HG02623 (cell line): ENCODE data around the gene PAQR8.
"Not testable (repeated sequence)": the region's sequence is repeated elsewhere in the genome, so short reads cannot be mapped to it uniquely, and the experiment has no call there.

Source experiments
- ATAC-seq: cut with Tn5 transposase; IDR thresholded peaks from one replicate; pipeline ENCODE4 v1.9.1; 2021; ENCODE audit warnings: moderate library complexity; ENCODE audit not compliant: unreplicated experiment

The PAQR8 gene

DNA sequence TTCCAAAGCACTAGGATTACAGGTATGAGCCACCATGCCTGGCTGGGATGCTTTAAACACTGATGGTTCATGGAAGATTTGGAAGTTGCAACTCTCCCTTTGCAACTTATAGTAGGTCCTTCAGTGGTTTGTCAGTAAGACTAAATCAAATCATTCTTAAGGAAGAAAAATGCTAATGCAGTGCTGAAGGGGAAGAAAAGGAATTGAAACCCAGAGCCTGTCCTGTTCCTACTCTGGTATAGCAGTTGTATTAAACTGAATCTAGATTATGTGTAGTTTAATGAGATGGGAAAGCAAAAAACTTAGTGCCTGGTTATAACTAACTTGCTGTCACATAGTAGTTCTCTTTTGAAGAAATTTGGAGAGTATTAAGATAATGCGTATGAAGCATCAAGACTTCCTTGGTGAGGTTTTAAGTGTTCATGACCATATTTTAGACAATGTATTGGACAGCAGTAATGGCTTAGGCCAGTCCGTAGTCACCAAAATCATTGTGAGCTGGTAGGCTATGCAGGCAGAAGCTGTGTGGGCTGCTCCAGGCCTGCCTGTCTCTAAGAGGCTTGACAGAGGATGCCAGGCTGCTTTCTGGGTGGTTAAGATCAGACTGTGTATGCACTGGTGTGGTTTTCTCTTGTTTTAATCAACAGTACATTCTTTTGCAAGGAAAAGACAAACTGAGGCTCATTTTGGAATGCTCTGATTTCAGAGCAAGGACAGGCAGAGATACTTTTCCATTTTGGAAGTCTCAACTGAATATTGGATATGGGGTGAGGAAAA lies 14.0 kb downstream of the PAQR8 start:
- ATAC-seq: no peak

GRCh38 chr6:52376763-52377162 lies 14.8 kb downstream of the PAQR8 start:
- no peak for ATAC-seq

DNA sequence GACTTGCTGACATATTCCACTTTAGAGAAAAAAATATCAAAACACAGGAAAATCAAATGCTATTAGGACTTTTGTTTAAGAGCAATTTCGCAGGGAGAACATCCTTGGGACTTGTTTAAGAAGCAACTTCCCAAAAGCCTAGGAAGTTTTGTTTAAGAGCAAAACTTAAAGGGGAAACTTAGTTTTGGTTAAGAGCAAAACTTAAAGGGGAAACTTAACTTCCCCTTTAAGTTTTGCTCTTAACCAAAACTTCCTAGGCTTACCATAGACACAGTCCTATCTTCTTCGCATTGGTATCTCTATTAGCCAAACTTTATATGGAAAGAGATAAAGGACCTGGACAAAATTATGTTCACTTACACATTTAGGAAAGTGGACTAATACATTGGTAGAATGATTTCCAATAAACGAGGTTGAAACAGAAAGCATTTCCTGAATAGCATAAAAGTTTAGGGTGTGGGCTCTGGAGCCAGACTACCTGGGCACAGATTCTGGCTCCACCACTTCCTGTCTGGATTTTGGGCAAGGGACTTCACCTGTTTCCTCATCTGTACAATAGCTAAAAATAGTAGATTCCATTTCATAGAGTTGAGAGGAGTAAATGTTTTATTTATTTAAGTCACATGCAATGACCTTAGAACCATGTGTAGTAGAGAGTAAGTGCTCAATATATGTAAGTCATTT lies 15.7 kb downstream of the PAQR8 start:
- ATAC-seq: no peak

DNA sequence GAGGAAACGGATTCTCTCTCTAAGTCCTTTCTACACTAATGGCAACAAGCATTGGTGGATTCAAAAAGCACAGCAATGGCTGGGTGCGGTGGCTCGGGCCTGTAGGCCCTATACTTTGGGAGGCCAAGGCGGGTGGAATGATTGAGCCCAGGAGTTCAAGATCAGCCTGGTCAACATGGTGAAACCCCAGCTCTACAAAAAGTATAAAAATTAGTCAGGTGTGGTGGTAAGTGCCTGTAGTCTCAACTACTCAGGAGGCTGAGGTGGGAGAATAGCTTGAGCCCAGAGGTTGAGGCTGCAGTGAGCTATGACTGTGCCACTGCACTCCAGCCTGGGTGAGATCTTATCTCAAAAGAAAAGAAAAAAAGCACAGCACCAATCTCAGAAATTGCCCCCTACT lies 19.3 kb downstream of the PAQR8 start:
- ATAC-seq: no peak

DNA sequence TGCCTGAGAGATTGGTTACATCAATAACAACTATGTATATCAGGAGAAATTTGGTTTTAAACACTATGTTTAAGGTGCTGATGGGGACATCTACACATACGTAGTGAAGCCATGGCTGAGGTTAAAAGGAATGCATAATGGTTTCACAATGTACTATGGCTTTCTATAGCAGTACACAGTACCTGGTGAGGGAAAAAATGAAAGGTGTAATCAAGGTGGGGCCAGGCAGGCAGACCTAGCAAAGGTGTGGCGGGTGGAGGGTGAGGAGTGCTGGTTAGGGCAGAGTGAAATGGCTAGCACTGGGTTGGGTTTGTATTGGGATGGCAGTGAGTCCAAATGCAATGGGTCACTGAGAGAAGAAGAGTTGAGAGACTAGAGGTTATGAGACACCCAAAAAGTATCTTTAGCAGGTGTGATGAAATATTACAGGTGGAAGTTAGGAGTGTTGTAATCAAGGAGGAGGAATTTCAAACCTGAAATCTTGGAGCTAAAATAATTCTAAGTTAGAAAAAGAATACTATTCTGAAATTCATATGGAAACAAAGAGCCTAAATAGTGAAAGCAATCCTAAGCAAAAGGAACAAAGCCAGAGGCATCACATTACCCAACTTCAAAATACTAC lies 22.3 kb downstream of the PAQR8 start:
- no peak for ATAC-seq

DNA sequence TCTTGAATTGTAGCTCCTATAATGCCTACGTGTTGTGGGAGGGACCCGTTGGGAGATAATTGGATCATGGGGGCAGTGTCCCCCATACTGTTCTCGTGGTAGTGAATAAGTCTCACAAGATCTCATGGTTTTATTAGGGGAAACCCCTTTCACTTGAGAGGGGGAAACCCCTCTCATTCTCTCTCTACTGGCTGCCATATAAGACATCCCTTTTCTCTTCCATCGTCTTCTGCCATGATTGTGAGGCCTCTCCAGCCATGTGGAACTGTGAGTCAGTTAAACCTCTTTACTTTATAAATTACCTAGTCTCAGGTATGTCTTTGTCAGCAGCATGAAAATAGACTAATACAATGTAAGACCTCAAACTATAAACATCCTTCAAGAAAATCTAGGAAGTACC lies 23.1 kb downstream of the PAQR8 start:
- ATAC-seq: no peak

DNA sequence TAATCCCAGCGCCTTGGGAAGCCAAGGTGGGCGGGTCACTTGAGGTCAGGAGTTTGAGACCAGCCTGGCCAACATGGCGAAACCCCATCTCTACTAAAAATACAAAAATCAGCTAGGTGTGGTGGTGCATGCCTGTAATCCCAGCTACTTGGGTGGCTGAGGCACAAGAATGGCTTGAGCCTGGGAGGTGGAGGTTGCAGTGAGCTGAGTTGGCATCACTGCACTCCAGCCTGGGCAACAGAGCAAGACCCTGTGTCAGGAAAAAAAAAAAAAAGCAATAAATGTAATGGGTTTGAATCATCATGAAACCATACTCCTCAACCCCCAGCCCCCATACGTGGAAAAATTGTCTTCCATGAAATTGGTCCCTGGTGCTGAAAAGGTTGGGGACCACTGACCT lies 26.2 kb downstream of the PAQR8 start:
- ATAC-seq: not testable (repeated sequence)

DNA sequence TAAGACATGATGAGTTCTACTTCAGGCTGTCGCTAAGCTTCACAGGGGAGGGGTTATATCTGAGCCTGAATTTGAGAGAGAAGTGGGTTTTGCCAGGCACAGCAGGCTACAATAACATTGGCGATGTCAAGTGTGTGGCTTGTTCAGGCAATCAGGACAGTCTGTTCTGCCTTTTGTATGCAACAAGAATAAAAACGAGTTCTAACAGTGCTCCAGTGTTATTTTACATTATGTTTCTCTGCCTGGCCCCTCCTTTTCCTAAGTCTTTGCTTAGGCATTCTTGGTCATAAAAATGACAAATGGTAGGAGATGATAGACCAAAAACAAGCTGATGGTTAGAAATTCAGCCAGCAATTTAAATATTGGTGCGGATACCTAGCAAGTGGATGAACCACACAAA lies 26.8 kb downstream of the PAQR8 start:
- no peak for ATAC-seq

DNA sequence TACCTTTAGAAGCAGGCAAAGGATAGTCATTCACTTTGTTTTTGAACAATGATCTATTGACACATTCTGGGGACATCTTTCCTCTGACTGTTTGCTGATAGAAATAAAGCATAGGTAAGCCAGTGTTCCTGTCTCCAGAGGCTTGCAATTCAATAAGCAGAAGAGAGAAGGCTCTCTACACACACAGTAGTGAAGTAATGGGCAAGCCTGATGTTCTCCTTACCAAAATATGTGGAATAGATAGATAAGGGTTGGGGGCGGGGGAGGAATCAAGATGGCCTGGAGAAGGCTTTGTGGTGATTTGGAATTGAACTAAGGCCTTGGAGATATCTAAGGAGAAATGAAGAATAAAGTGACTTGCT lies 27.3 kb downstream of the PAQR8 start:
- ATAC-seq: no peak

GRCh38 chr6:52389626-52390360 lies 27.8 kb downstream of the PAQR8 start:
- ATAC-seq: peak; percentile 54

DNA sequence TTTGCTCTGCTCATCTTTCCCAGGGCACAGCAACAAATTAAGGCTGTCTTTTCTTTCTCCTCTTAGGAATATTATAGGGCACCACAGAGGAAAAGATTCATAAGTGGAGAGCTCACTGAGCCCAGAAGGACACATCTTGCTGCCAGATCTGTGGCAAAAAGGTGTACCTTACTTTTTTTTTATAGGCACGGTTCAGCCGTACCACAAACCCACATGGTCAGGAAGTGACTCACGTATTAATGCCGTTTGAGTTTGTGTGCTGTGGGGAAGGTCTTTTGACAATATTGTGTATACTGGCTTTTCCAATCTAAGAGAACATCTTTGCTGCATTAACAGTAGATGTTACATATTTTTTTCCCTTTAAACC lies 28.4 kb downstream of the PAQR8 start:
- peak; percentile 33 for ATAC-seq

DNA sequence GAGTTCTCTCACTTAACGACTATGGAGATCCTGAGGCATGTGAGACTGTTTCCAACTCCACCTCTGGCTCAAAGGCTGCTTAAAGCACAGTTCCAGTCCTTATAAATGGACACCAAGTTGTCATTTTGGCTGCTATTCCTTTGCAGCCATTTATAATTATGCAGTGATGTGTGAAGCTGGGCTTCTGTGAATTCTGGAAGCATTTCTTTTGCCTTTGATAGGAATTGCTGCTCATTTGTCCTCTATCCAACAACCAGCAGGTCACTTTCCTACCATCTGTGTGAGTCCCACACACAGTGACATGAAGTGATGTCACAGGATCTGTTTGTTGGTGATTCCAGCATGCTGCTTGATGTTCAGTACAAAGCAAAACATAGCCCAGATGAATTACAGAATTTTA lies 29.6 kb downstream of the PAQR8 start:
- ATAC-seq: no peak

- no peak for ATAC-seq
These were observed 31.0 kb downstream of the PAQR8 start for GRCh38 chr6:52392944-52393343.

- peak; percentile 0 for ATAC-seq
These were observed 31.8 kb downstream of the PAQR8 start for GRCh38 chr6:52393780-52394179.

GRCh38 chr6:52394251-52394666 lies 32.3 kb downstream of the PAQR8 start:
- ATAC-seq: peak; percentile 44

GRCh38 chr6:52395969-52396368 lies 34.0 kb downstream of the PAQR8 start:
- no peak for ATAC-seq

DNA sequence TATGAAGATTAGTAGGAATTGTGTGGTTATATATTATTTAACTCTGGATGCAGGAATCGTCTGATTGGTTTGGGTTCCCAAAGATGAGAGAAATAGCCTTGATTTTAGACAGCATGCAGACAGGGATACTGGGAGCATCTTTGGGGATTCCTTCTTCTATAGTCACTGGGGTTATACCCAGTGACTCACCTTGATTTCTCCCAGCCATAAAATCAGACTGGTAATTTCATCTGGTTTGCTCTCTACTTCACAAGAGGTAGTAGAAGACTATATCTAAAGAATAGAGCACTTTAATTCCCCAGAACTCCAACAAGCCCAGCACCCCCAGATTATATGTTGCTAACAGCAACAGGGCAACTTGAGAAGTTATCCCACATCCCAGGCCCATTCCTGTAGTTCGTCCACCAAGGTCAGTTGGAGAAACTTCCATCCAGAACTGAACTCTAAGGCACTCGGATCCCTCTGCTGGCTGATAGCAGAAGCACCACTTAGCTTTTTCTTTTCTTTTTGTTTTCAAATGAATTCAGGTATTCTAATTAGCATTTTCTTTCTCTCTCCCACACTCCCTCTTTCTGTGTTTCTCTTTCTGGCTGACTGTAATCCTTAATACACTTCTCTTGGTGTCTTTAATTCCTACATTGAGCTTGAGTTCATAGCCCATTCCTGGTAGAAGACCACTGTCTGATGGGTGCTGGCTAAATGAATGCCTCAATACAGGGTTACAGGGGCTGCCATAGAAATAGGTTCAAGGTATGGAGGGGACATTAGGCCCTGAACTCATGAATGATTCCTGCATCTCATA lies 37.8 kb downstream of the PAQR8 start:
- ATAC-seq: peak; percentile 40

DNA sequence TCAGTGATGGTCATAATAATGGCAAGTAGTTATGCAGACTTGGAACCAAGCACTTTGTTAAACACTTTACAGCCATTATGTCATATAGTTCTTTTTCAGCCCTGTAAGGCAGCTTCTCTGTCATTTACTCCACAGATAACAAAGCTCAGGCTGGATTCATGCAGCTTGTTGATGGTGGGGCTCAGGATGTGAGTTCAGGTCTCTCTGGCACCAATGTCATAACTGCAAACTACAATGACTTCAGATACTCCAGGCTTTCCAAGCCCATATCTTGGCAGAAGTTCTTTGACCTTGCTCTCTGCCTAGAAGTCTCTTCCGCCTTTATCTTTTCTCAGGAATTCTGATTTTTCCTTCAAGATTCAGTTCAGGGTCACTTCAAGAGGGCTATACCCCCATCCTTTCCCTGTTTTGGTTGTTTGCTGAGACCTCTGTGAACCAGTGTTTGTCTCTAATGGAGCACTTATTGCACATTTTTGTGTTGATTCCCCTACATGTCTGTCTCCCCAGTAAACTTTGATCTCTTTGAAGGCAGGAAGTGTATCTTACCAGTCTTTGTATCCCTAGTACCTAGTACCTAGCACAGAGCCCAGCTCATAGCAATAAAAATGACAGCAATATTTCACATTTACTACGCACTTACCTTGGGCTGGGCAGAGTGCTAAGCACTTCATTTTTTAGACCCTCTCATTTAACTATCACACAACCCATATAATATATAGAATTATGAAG lies 38.5 kb downstream of the PAQR8 start:
- ATAC-seq: no peak

- ATAC-seq: no peak
These were observed 41.1 kb downstream of the PAQR8 start for GRCh38 chr6:52403086-52403485.

DNA sequence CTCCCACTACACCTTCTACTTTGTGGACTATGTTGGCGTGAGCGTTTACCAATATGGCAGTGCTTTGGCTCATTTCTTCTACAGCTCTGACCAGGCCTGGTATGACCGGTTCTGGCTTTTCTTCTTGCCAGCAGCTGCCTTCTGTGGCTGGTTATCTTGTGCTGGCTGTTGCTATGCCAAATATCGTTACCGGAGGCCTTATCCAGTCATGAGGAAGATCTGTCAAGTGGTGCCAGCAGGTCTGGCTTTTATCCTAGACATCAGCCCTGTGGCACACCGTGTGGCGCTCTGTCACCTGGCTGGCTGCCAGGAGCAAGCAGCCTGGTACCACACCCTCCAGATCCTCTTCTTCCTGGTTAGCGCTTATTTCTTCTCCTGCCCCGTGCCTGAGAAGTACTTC lies 41.7 kb downstream of the PAQR8 start:
- no peak for ATAC-seq
